B cell (primary cell): Measurements from ENCODE around the gene TRRAP. TPM values are rescaled to one million over a fixed set of nuclear protein-coding genes. Genes with fewer than 3 reads are reported as not detected.

Experiments used
- ATAC-seq: fragments of 200-7000 bp; cut with Tn5 transposase; one replicate; pipeline ENCODE4 v1.10.0; 2021; ENCODE audit warnings: low read depth, mild to moderate bottlenecking, moderate number of reproducible peaks, moderate library complexity
- CTCF ChIA-PET: fragments of 350-600 bp; sonication (Branson Sonifier 250); formaldehyde crosslinking; loops from one replicate; lab custom pipeline; 2021; ENCODE audit warnings: antibody characterized with exemption, inconsistent platforms; lab: Charles Lee
- POLR2A ChIA-PET: fragments of 350-600 bp; sonication (Branson Sonifier 250); formaldehyde crosslinking; loops from one replicate; lab custom pipeline; 2021; ENCODE audit warnings: antibody characterized with exemption; lab: Charles Lee
- DNase-seq: peaks from one replicate; pipeline ENCODE4 v3.0.0; 2013
- H2AFZ ChIP-seq: 2 replicates; pipeline ENCODE4 v1.6.1; 2012; ENCODE audit warnings: mild to moderate bottlenecking, low read depth, low read length; ENCODE audit not compliant: insufficient read depth, poor library complexity, severe bottlenecking
- H3K27ac ChIP-seq, 2 donors: 1 replicate in 1 of 2; 2 replicates in 1 of 2; pipeline ENCODE4 v1.5.1; 2012 to 2013; ENCODE audit warnings: low read length in 2 of 2, mild to moderate bottlenecking in 2 of 2, moderate library complexity in 1 of 2
- H3K27me3 ChIP-seq, 4 experiments: fragments of 200-600 bp in 1 of 4; sonication (generic) in 1 of 4; replicated peaks in 1 of 4; 1 replicate in 2 of 4; 2 replicates in 2 of 4; pipeline versions ENCODE4 v1.6.1 to v1.7.0; 2013 to 2016; ENCODE audit warnings: low read length in 3 of 4, mild to moderate bottlenecking in 2 of 4, mixed read lengths in 1 of 4, moderate library complexity in 1 of 4; ENCODE audit not compliant: insufficient read depth in 4 of 4, control insufficient read depth in 3 of 4; ENCODE audit errors: control extremely low read depth in 1 of 4
- H3K36me3 ChIP-seq, 2 experiments: replicated peaks in 1 of 2; 1 replicate in 1 of 2; 2 replicates in 1 of 2; pipeline versions ENCODE4 v1.6.1 to v1.7.1; 2013; ENCODE audit warnings: low read length in 1 of 2; ENCODE audit not compliant: insufficient read depth in 2 of 2, control insufficient read depth in 1 of 2; ENCODE audit errors: control extremely low read depth in 1 of 2, extremely low read depth in 1 of 2
- H3K4me1 ChIP-seq, 2 donors: fragments of 200-600 bp in 1 of 2; sonication (generic) in 1 of 2; 1 replicate in 1 of 2; 2 replicates in 1 of 2; pipeline versions ENCODE4 v1.5.1 to v1.6.1; 2013 to 2017; ENCODE audit warnings: low read length in 2 of 2; ENCODE audit not compliant: control insufficient read depth in 2 of 2, insufficient read depth in 2 of 2
- H3K4me2 ChIP-seq: replicated peaks from 2 replicates; pipeline ENCODE3; 2012; ENCODE audit warnings: mild to moderate bottlenecking, low read depth, low read length; ENCODE audit not compliant: poor library complexity, severe bottlenecking
- H3K4me3 ChIP-seq, 5 experiments: fragments of 200-600 bp in 1 of 5; sonication (generic) in 1 of 5; 1 replicate in 3 of 5; 2 replicates in 2 of 5; pipeline versions ENCODE4 v1.5.1 to v1.7.0; 2011 to 2016; ENCODE audit warnings: low read length in 4 of 5, mild to moderate bottlenecking in 4 of 5, low read depth in 2 of 5, control low read depth in 1 of 5, moderate library complexity in 1 of 5; ENCODE audit not compliant: insufficient read depth in 1 of 5; ENCODE audit errors: control extremely low read depth in 1 of 5, extremely low read depth in 1 of 5
- H3K79me2 ChIP-seq: fragments of 200-600 bp; sonication (generic); one replicate; pipeline ENCODE4 v1.6.0; 2016; ENCODE audit warnings: low read length; ENCODE audit not compliant: control insufficient read depth, insufficient read depth
- H3K9ac ChIP-seq: fragments of 200-600 bp; sonication (generic); 2 replicates; pipeline ENCODE4 v1.6.1; 2017; ENCODE audit warnings: mild to moderate bottlenecking, low read length, moderate library complexity
- H3K9me3 ChIP-seq, 3 donors: one replicate each; pipeline versions ENCODE4 v1.6.1 to v1.7.1; 2013; ENCODE audit warnings: low read length in 2 of 3; ENCODE audit not compliant: control insufficient read depth in 2 of 3, insufficient read depth in 1 of 3; ENCODE audit errors: control extremely low read depth in 1 of 3
- H4K20me1 ChIP-seq: 2 replicates; pipeline ENCODE4 v1.6.0; 2012; ENCODE audit warnings: mild to moderate bottlenecking, low read length; ENCODE audit not compliant: insufficient read depth, control insufficient read depth, poor library complexity, severe bottlenecking
- H3K27ac Mint-ChIP-seq: one replicate; pipeline ENCODE4 v1.8.0; 2021; ENCODE audit warnings: mixed read lengths
- H3K27me3 Mint-ChIP-seq: one replicate; pipeline ENCODE4 v1.8.0; 2021; ENCODE audit warnings: mixed read lengths
- H3K4me1 Mint-ChIP-seq: one replicate; pipeline ENCODE4 v1.8.0; 2021; ENCODE audit warnings: mixed read lengths
- H3K4me3 Mint-ChIP-seq: one replicate; pipeline ENCODE4 v1.8.0; 2021; ENCODE audit warnings: mixed read lengths
- H3K9me3 Mint-ChIP-seq: one replicate; pipeline ENCODE4 v1.8.0; 2022; ENCODE audit warnings: mixed read lengths; ENCODE audit not compliant: insufficient read depth
- CTCF ChIP-seq: fragments of 200-600 bp; IDR thresholded peaks from one replicate; pipeline ENCODE4 v1.8.0; 2022; ENCODE audit warnings: antibody characterized with exemption, mild to moderate bottlenecking
- EZH2 ChIP-seq: IDR thresholded peaks from 2 replicates; pipeline ENCODE4 v1.6.1; 2012; ENCODE audit warnings: borderline replicate concordance, low read depth, mild to moderate bottlenecking, moderate library complexity, low read length; ENCODE audit not compliant: insufficient read depth, poor library complexity, severe bottlenecking
- WGBS: methylation state at CpG from one replicate; pipeline ENCODE4 v1.1.5; 2013; ENCODE audit warnings: missing lambda C conversion rate; ENCODE audit not compliant: insufficient coverage; 5-methylcytosine and 5-hydroxymethylcytosine counted together
- intact Hi-C: fragments of 100-400 bp; cut with micrococcal nuclease; formaldehyde crosslinking; loops from one replicate; pipeline ENCODE4 v1.10.0; 2022
- polyA plus RNA-seq: library from polyadenylated mRNA; depleted of rRNA; stranded (reverse); fragments of >200 nt; gene quantifications from 2 replicates; pipeline ENCODE4 v1.2.3, GENCODE V29; 2012
- total RNA-seq, 2 donors: library from RNA; stranded (reverse); fragments of 120-200 nt in 1 of 2; gene quantifications; 1 replicate in 1 of 2; 2 replicates in 1 of 2; pipeline versions ENCODE4 v1.2.3 to v1.2.4, GENCODE V29; 2013 to 2022

TRRAP gene
- total and polyA plus RNA-seq, 2 donors (not counting 1 experiment from before 2014, with no cell fraction given) = 25.4 to 102 TPM

DNA sequence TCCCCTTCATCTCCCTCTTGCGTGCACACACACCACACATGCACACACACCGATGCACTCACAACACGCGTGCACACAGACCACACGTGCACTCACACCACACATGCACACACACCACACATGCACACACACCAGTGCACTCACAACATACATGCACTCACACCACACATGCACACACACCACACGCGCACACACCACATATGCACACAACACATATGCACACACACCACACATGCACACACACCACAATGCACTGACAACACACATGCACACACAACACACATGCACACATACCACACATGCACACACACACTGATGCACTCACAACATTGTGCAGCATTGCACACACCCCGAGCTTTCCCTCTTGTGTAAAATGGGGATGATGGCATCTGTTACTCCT is 68.1 kb downstream of the TRRAP start:
- TF ChIP-seq CTCF (no peak), EZH2 (no peak)
- peaks cover 4% of the 10 kb centered on the region for H4K20me1 ChIP-seq
- no peak overlapping the region for H3K4me3 ChIP-seq
- Mint-ChIP-seq H3K9me3 (no peaks in the 10 kb centered on the region), H3K27ac (no peak overlapping the region), H3K4me1 (no peaks in the 10 kb centered on the region), H3K4me3 (no peak overlapping the region), H3K27me3 (no peaks in the 10 kb centered on the region)
- peaks cover 7% of the 10 kb centered on the region for H3K79me2 ChIP-seq
- ChIA-PET CTCF (no interaction called here), POLR2A (no interaction called here)
- DNase-seq (no peak), ATAC-seq (no peak)
- WGBS = 100% methylated on average over 7 of the region's 8 CpGs
- peaks cover 11 to 88% of the 10 kb centered on the region in 2 experiments for H3K36me3 ChIP-seq
- H3K9me3 ChIP-seq = no peaks in the 10 kb centered on the region
- H3K9ac ChIP-seq = no peak overlapping the region
- intact Hi-C loops = no loop called here
- no peak overlapping the region for H3K27ac ChIP-seq
- H3K4me1 ChIP-seq = no peaks in the 10 kb centered on the region
- H3K4me2 ChIP-seq = no peak overlapping the region
- H2AFZ ChIP-seq = no peak overlapping the region
- no peaks in the 10 kb centered on the region for H3K27me3 ChIP-seq

DNA sequence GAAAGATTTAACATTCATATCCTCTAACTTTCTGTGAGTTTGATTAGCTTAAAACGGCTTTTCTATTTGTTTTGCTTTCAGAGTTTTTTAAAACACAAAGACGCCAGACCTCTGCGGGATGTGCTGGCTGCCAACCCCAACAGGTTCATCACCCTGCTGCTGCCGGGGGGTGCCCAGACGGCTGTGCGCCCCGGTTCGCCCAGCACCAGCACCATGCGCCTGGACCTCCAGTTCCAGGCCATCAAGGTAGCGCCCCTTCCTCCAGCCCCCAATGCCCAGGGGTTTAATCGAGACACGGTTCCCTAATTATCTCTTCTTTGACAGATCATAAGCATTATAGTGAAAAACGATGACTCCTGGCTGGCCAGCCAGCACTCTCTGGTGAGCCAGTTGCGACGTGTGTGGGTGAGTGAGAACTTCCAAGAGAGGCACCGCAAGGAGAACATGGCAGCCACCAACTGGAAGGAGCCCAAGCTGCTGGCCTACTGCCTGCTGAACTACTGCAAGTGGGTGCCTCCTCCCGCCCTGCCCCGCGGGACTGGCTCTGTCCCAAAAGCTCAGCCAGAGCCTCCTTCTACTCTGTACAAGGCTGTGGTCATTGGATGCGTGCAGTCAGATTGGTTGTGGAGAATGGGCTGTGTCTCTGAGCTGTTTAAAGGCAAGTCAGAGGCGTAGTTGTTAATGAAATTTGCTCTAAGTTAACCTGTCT is 71.2 kb downstream of the TRRAP start:
- peaks cover 4% of the 10 kb centered on the region for H3K79me2 ChIP-seq
- H3K4me1 Mint-ChIP-seq = no peaks in the 10 kb centered on the region
- H3K36me3 ChIP-seq = peaks cover 6 to 92% of the 10 kb centered on the region in 2 experiments
- H3K4me3 Mint-ChIP-seq = no peak overlapping the region
- DNase-seq = no peak
- no peak overlapping the region for H3K4me2 ChIP-seq
- H3K27ac ChIP-seq = no peak overlapping the region
- POLR2A ChIA-PET = no interaction called here
- no peak overlapping the region for H3K27ac Mint-ChIP-seq
- H3K9me3 ChIP-seq = no peaks in the 10 kb centered on the region
- H3K9ac ChIP-seq = no peak overlapping the region
- peaks cover 4% of the 10 kb centered on the region for H4K20me1 ChIP-seq
- H3K9me3 Mint-ChIP-seq = no peaks in the 10 kb centered on the region
- H3K27me3 Mint-ChIP-seq = no peaks in the 10 kb centered on the region
- no peak for ATAC-seq
- no peaks in the 10 kb centered on the region for H3K4me1 ChIP-seq
- 98% methylated on average over 15 of the region's 21 CpGs for WGBS
- H3K4me3 ChIP-seq = no peak overlapping the region
- no peak overlapping the region for H2AFZ ChIP-seq
- TF ChIP-seq CTCF (no peak), EZH2 (no peak)
- no peaks in the 10 kb centered on the region for H3K27me3 ChIP-seq
- CTCF ChIA-PET = interaction anchor here (0.7 kb wide), 1 partner anchor 217 kb away, joined by 3 read pairs; no protein-coding TSS in a partner anchor
- intact Hi-C loops = no loop called here
